T-helper 2 cell (primary cell): ENCODE measurements around the gene FOLR1.

Source experiments
- DNase-seq, 5 experiments: peaks; one replicate each; pipeline versions ENCODE4 v3.0.0 to v3.0.0-alpha.2; 2012 to 2022

The FOLR1 gene

DNA sequence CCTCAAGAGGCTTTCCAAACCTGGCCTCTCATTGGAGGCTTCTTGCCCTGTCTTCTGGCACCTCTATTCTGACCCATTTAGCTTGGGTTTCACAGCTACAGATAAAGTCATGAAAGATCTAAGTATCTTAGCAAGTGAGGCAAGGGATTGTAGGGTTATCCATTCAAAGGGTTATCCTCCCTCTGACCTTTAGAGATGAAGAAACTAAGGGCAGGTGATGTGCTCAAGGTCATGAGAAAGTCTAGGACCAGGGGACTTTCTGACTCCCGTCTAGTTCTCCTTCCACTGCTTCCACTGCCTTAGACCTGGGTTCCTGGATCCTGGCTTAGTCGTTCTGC lies 44.8 kb downstream of the FOLR1 start:
- no peak for DNase-seq

DNA sequence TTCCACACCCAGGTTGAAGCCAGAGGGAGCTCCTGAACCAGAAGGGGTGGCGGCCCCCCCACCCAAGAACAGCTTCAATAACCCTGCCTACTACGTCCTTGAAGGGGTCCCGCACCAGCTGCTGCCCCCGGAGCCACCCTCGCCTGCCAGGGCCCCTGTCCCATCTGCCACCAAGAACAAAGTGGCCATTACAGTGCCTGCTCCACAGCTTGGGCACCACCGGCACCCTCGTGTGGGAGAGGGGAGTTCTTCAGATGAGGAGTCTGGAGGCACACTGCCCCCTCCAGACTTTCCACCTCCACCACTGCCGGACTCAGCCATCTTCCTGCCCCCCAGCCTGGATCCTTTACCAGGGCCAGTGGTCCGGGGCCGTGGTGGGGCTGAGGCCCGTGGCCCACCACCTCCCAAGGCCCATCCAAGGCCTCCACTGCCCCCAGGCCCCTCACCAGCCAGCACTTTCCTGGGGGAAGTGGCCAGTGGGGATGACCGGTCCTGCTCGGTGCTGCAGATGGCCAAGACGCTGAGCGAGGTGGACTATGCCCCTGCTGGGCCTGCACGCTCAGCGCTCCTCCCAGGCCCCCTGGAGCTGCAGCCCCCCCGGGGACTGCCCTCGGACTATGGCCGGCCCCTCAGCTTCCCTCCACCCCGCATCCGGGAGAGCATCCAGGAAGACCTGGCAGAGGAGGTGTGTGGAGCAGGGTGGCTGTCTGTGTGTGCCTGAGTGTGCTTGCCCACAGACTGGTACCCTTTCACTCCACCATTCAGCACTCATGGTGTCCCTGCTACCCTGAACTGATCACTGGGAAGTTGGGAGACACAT lies 45.4 kb downstream of the FOLR1 start:
- DNase-seq: no peak

- DNase-seq: peak in 4 of 5 experiments; percentile 11 to 69 (median 26)
Measured at GRCh38 chr11:72238040-72238450, 46.1 kb downstream of the FOLR1 start.

GRCh38 chr11:72238492-72239312 lies 46.8 kb downstream of the FOLR1 start:
- no peak for DNase-seq

GRCh38 chr11:72239313-72239848 lies 47.4 kb downstream of the FOLR1 start:
- no peak for DNase-seq

DNA sequence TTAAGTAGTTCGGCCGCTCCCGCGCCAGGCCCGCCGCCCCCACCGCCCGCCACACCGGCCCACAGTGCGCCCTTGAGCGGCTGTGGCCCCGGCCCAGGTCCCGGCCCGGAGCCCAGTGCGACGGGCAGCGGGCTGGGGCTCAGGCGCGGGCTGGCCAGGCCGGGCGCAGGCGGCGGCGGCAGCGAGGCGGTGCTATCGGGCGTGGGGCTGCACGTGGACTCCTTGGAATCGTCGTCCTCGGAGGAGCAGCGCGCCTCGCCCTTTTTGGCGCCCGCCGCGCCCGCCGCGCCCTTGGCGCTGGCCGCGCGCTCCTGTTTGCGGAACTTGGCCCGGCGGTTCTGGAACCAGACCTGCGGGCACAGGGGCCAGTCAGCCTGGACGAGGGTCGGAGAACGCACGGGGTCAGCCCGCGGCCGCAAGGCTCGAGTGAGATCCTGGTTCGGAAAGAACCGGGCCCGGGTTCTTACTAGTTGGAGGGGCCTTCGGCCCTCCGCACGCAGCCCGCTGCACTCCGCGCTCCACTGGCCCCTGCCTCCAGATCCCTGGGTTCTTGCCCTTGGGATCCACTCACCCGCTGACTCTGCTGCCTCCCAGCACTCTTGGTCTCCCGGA lies 48.0 kb downstream of the FOLR1 start:
- no peak for DNase-seq

- no peak for DNase-seq
Measured at GRCh38 chr11:72240461-72241290, 48.7 kb downstream of the FOLR1 start.

- no peak for DNase-seq
Measured at GRCh38 chr11:72241291-72241781, 49.4 kb downstream of the FOLR1 start.

DNA sequence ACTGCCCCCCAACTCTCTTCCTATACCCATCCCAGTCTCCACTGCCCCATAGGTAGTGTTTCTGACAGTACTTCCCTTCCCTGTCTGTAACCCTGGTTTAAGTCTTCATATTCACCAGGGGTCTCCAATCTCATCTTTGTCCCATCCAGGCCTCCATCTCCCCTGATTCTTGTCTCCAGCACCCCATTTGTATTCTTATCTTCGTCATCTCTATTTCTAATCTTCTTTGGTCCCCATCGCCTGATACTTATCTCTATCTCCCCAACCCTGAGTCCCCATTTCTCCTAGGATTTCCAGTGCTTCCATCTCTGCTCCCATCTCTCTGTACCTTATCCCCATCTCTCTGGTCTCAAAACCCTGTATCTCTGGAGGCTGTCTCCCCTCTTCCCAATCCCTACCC lies 50.2 kb downstream of the FOLR1 start:
- DNase-seq: no peak

- DNase-seq: no peak
Measured at GRCh38 chr11:72243173-72244059, 51.5 kb downstream of the FOLR1 start.

- DNase-seq: no peak
Measured at GRCh38 chr11:72244060-72244360, 52.1 kb downstream of the FOLR1 start, which contains the start of gene PHOX2A. Gene PHOX2A, minus strand, starts transcription at chr11:72244176. Its CDS starts 172 bp downstream, at chr11:72244004.

- DNase-seq: no peak
Measured at GRCh38 chr11:72244361-72245262, 52.7 kb downstream of the FOLR1 start.

DNA sequence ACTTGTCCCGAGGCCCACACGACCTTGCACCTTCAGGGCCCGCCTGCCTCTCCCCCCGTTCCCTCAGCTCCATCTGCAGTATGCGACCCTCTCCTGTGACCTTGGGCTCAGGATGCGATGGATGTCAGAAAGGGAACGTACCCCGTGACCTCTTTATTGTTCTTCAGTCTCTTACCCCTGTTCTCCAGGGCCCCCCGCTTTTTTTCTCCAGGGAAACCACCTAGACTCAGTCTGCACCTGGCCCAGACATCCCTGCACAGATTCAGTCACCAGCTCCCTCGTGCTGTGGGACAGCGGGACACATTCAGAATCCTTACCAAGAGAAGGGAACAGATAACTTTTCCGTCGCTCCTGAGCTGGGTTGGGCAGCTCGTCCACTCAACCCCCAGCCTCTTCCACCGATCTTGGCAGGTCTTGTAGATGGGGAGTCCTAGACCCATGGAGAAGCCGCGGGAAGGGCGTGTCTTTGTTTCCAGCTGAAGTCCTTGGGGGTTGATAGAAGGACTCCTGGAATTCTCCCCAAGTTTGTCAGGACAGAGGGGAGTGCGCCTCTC lies 53.4 kb downstream of the FOLR1 start:
- DNase-seq: no peak
